ENCODE measurements around the gene ALG1. TPM values are rescaled to one million over a fixed set of nuclear protein-coding genes. Genes with fewer than 3 reads are reported as not detected.

The ALG1 gene, protein sequence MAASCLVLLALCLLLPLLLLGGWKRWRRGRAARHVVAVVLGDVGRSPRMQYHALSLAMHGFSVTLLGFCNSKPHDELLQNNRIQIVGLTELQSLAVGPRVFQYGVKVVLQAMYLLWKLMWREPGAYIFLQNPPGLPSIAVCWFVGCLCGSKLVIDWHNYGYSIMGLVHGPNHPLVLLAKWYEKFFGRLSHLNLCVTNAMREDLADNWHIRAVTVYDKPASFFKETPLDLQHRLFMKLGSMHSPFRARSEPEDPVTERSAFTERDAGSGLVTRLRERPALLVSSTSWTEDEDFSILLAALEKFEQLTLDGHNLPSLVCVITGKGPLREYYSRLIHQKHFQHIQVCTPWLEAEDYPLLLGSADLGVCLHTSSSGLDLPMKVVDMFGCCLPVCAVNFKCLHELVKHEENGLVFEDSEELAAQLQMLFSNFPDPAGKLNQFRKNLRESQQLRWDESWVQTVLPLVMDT
- 33.0 and 37.4 TPM in 2 replicates for total RNA-seq (2014; rRNA removed; shearing (Covaris generic))
- polyA plus RNA-seq (2015; cell fraction: cytosol; rRNA removed): 44.8 and 53.2 TPM in 2 replicates
- polyA plus RNA-seq (2015; cell fraction: nucleus; rRNA removed): 27.3 and 40.4 TPM in 2 replicates

- in situ Hi-C loops (cut with HindIII; ENCODE audit: low pct_unique_long_range_greater_than_20kb, low sequenced_read_pairs): no loop called here
- peak; percentile 85 for DNase-seq (ENCODE audit: low read depth, low spot score)
These were observed at the start of gene ALG1 for GRCh38 chr16:5071681-5072333. Gene ALG1 (plus strand): TSS chr16:5071843. CDS start chr16:5071850, 7 bp downstream.

- in situ Hi-C loops (cut with HindIII; ENCODE audit: low pct_unique_long_range_greater_than_20kb, low sequenced_read_pairs): no loop called here
- no peak for DNase-seq (ENCODE audit: low read depth, low spot score)
These were observed 49.1 kb upstream of the ALG1 start for GRCh38 chr16:5022521-5022920.

- peak; percentile 45 for DNase-seq (ENCODE audit: low read depth, low spot score)
- in situ Hi-C loops (cut with HindIII; ENCODE audit: low pct_unique_long_range_greater_than_20kb, low sequenced_read_pairs): no loop called here
These were observed 47.0 kb upstream of the ALG1 start for GRCh38 chr16:5024632-5025031.

DNA sequence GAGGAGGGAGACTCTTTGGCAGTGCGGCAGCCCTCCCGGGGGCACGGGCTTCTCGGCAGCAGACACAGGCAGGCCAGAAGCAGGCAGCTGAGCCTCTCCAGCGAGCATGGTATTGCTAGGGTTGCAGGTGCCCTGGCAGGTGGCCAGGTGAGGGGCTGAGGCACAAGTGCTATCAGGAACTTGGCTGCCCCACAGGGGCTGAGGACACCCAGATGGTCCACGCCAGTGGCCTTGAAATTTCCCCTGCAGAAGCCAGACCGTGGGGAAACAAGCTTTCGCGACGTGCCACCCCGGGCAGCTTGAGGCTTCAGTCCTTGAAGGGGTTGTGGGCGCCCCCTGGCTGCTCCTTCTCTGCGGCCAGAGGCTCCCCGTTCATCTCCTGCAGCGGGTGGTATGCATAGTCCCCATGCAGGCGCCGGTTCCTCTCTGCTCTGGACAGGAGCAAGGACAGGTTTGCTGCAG, 46.4 kb upstream of the ALG1 start:
- peak; percentile 21 for DNase-seq (ENCODE audit: low read depth, low spot score)
- in situ Hi-C loops (cut with HindIII; ENCODE audit: low pct_unique_long_range_greater_than_20kb, low sequenced_read_pairs): no loop called here

GRCh38 chr16:5026664-5027063, 45.0 kb upstream of the ALG1 start:
- in situ Hi-C loops (cut with HindIII; ENCODE audit: low pct_unique_long_range_greater_than_20kb, low sequenced_read_pairs): no loop called here

GRCh38 chr16:5027086-5027485, 44.6 kb upstream of the ALG1 start:
- DNase-seq (ENCODE audit: low read depth, low spot score): no peak
- in situ Hi-C loops (cut with HindIII; ENCODE audit: low pct_unique_long_range_greater_than_20kb, low sequenced_read_pairs): no loop called here

More at GRCh38 chr16:5026664-5027063, 45.0 kb upstream of the ALG1 start:
- no peak for DNase-seq (ENCODE audit: low read depth, low spot score)

GRCh38 chr16:5027575-5028235, 43.9 kb upstream of the ALG1 start:
- no peak for DNase-seq (ENCODE audit: low read depth, low spot score)
- in situ Hi-C loops (cut with HindIII; ENCODE audit: low pct_unique_long_range_greater_than_20kb, low sequenced_read_pairs): no loop called here

- in situ Hi-C loops (cut with HindIII; ENCODE audit: low pct_unique_long_range_greater_than_20kb, low sequenced_read_pairs): no loop called here
- no peak for DNase-seq (ENCODE audit: low read depth, low spot score)
These were observed 42.6 kb upstream of the ALG1 start for GRCh38 chr16:5028950-5029475.

GRCh38 chr16:5030251-5030870, 41.3 kb upstream of the ALG1 start:
- no peak for DNase-seq (ENCODE audit: low read depth, low spot score)
- in situ Hi-C loops (cut with HindIII; ENCODE audit: low pct_unique_long_range_greater_than_20kb, low sequenced_read_pairs): no loop called here

DNA sequence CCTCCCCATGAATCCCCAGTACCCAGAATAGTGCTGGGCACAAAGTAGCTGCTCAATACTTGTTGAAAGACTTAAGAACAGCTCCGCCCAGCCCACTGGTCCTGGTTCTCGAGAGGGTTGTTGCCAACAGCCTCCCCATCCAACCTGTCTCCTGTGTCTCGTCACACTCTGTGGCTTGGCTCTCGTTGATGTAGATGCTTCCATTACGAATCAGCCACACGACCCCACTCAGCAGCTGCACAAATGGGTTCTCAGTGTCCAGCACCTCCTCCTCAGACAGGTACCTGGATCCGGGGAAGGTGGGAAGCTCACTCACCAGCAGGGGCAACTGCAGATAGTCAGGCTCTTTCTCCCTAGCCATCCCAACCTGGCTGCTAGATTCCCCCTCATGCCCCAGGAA, 40.0 kb upstream of the ALG1 start:
- in situ Hi-C loops (cut with HindIII; ENCODE audit: low pct_unique_long_range_greater_than_20kb, low sequenced_read_pairs): no loop called here
- no peak for DNase-seq (ENCODE audit: low read depth, low spot score)

GRCh38 chr16:5032748-5033167, 38.9 kb upstream of the ALG1 start:
- DNase-seq (ENCODE audit: low read depth, low spot score): no peak
- in situ Hi-C loops (cut with HindIII; ENCODE audit: low pct_unique_long_range_greater_than_20kb, low sequenced_read_pairs): no loop called here

DNA sequence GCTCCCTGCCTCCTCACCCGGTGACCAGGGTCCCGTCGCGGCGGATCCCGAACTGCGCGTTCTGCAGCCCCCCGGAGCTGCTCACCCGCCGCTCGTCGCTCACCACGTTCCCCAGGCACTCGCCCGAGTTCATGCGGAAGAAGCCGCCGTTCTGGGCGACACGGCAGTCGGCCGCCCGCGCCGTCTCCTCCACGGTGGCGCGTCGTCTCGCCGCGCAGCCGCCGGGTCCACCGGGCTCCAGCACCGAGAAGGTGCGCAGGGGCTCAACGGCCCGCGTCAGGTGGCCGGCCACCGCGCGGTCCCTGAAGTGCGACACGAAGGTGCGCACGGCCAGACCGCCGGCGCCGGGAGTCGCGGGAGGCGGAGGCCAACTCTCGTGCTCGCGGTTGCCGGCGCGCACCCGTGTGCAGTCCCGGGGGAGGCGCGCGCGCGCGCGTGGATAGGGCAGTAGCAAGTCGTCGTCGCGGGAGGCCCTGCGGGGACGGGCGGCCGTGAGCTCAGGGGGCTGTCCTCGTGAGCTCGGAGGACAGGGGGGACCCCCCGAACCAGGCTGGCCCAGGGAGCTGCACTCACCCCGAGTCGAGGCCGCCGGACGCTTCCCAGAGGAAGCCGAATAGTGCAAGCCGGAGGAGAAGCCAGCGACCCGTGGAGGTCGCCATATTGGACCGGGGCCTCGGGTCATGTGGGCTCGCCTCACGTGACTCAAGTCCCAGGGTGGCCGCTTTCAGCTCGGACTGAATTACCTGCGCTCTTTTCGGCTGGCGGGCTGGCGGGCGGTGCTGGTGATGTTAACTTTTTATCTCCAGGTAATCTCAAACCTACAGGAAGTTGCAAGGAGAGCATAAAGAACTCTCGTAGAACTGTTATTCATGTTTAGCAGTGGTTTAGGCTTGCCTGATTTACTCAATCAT, 38.1 kb upstream of the ALG1 start, which contains the start of gene NAGPA:
Gene NAGPA (minus strand): TSS at position 680 of the 911 bp plus-strand sequence. CDS start 21 bp downstream, at position 659.
- peak; percentile 75 for DNase-seq (ENCODE audit: low read depth, low spot score)
- in situ Hi-C loops (cut with HindIII; ENCODE audit: low pct_unique_long_range_greater_than_20kb, low sequenced_read_pairs): no loop called here

GRCh38 chr16:5034167-5034523, 37.5 kb upstream of the ALG1 start:
- in situ Hi-C loops (cut with HindIII; ENCODE audit: low pct_unique_long_range_greater_than_20kb, low sequenced_read_pairs): no loop called here
- DNase-seq (ENCODE audit: low read depth, low spot score): no peak

DNA sequence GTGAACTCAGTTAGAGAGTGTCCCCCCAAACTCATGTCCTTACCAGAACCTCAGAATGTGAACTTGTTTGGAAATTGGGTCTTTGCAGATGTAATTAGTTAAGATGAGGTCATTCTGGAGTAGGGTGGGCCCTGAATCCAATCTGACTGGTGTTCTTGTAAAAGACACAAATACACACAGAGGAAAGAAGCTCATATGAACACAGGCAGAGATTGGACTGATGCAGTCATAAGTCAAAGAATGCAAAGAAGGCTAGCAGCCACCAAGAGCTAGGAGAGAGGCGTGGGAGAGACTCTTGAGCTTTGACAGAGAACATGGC, 35.8 kb upstream of the ALG1 start:
- in situ Hi-C loops (cut with HindIII; ENCODE audit: low pct_unique_long_range_greater_than_20kb, low sequenced_read_pairs): no loop called here
- no peak for DNase-seq (ENCODE audit: low read depth, low spot score)

DNA sequence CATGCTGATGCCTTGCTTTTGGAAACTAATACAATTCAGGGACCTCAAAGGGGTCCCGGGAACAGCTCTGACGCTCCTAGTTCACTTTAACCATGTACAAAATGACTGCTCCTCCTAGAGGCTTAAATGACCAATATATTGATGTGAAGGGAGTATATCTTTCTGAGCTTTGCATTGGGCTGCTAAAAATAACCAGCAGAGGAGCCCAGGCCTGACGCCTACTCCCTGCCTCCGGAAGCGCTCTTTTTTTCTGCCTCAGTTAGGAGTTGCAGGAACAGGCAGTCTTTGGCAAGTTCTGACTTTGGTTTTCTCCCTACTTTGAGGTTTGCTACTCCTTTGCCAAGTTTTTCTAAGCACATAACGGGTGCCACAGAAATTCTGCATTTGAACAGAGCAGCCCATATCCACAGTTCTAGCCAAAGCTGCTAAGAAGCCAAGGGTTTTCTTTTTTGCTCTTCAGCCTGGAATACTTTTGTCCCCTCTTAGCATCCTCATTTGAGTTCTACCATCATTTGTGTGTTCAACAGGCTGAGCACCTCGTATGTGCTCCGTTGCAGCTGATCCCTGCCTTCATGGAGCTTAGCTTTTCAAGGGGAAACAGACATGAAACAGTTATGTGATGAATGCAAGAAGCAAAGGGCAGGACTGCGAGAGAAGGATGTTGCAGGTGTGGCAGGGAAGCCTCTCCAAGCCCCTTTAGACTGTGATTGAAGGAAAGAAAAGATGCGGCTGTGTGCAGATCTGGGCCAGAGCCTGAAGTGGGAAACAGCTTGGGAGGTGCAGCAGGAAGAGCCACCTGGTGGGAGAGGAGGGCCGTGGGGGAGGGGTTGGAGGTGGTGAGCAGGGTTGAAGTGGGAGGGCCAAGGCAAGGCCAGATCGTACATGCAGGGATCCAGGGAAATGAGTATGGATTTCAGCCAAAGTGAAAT, 35.2 kb upstream of the ALG1 start:
- no peak for DNase-seq (ENCODE audit: low read depth, low spot score)
- in situ Hi-C loops (cut with HindIII; ENCODE audit: low pct_unique_long_range_greater_than_20kb, low sequenced_read_pairs): no loop called here

DNA sequence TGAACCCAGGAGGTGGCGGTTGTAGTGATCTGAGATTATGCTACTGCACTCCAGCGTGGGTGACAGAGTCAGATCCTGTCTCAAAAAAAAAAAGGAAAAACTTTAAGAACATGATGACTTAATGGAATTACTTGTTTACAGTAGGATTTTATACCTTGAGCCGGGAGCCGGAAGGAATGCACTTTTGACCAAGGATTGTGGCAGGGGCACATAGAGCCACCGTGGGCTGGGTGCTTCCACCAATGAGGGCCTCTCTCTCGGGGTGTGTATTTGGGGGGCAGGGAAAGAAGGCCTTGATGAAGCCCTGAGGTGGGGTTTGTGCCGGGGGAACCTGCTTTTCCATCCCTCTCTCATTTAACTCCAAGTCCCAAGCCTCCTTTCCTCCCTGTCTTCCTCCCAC, 31.2 kb upstream of the ALG1 start:
- DNase-seq (ENCODE audit: low read depth, low spot score): no peak
- in situ Hi-C loops (cut with HindIII; ENCODE audit: low pct_unique_long_range_greater_than_20kb, low sequenced_read_pairs): no loop called here
